SIG-M5 (cell line): Measurements from ENCODE around the gene VPS37C.
"Not testable (repeated sequence)": the region's sequence is repeated elsewhere in the genome, so short reads cannot be mapped to it uniquely, and the experiment has no call there.

Source experiments
- DNase-seq: peaks from one replicate; lab custom pipeline; 2025; lab: John Stamatoyannopoulos, UW

The VPS37C gene

GRCh38 chr11:61117168-61117520 is 44.1 kb downstream of the VPS37C start:
- no peak for DNase-seq

GRCh38 chr11:61116426-61117167 is 44.6 kb downstream of the VPS37C start:
- no peak for DNase-seq

- DNase-seq, result no peak
These were observed 45.6 kb downstream of the VPS37C start for GRCh38 chr11:61115498-61116224.

DNA sequence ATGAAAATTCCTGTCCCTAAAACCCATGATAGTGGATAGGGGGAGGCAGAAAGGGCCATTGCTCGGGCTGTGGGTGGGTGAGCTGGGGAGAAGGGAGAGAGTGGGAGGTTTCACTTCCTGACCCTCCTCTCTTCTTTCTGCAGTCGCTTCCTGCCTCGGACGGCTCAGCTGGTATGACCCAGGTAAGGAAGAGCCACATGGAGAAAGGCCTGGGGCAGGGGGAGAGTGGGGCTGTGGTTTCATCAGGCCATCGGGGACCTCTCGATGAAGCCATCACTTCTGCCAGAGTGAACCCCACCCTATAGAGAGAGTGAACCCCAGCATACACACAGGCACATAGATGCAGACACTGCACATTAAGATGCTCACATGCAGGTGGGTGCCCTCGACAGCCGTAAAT is 46.3 kb downstream of the VPS37C start:
- DNase-seq, result no peak

GRCh38 chr11:61113201-61113600 is 48.0 kb downstream of the VPS37C start:
- no peak for DNase-seq

DNA sequence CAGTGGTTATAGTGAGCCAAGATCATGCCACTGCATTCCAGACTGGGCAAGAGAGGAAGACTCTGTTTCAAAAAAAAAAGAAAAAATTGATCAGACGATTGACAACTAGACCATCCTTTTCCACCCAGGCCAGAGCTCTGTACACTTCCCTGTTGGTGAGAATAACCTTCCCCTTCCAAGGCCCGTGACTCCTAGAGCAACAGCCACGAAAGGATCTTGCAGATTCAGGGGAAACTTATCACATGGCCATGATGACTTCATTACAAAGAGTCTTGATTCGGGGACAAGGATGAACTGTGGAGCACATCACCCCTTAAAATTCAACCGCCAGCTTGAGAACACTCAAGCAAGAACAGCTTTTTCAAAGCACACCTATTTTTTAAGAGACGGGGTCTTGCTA is 48.7 kb downstream of the VPS37C start:
- DNase-seq, result no peak

DNA sequence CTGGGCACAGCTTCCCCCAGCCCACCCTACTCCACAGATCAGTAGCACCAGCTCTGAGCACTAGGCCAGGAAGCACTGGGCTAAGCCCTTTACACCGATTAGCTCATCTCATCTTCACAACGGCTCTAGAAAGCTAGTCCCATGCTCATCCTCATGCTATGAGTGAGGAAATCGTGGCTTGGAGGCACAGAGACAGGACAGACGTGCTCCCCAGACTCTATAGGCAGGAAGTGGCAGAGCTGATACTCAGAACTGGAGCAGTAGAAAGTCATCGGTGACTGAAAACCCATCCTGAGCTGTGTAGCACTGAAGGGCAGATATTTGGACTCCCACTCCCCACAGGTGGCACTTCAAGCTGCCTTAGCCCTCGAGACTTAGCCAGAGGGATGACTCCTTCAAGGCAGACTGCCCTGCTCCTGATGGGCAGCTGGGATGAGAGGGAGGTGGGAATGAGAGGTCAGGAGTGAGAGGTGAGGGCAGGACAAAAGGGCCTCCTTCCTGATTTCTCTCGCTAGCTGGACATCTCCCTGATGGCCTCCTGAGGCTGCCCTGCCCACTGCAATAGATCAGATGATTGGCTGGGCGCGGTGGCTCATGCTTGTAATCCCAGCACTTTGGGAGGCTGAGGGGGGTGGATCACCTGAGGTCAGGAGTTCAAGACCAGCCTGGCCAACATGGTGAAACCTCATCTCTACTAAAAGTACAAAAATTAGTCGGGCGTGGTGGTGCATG is 49.3 kb downstream of the VPS37C start:
- DNase-seq, result no peak

- DNase-seq, result no peak
These were observed 50.2 kb downstream of the VPS37C start for GRCh38 chr11:61111050-61111435.

DNA sequence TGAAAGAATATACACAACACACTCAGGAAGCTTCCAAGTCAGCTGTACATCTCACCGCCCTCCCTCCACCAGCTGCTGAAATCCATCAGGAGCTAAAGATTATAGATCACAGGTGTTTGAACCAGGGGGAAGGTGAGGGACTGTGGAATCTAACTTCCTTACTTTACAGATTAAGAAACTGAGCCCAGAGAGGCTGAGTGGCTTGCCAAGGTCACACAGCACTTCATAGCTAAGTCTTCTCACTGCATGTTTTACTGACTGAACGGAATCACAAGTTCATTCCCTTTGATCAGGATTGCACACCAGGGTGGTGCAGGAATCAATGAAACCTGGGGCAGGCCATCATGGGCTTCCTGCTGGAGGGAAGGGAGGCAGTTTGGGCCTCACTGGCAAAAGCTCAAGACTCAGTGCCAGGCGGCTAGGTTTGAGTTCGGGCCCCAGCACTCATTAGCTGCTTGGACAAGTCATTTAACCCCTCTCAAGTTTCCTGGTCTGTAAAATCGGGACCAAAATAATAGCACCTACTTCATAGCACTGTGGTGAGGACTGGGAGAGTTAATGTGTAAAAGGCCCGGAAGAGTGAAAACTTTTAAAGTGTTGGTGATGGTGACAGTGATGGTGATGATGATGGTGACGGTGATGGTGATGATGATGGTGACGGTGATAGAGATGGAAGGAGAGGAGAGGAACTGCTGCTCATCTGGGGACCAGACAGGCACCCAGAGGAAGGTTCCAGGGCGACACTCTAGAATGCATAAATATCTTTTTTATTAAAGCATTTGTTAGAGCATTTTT is 50.8 kb downstream of the VPS37C start:
- no peak for DNase-seq

- DNase-seq, result no peak
These were observed 51.6 kb downstream of the VPS37C start for GRCh38 chr11:61109671-61110070.

DNA sequence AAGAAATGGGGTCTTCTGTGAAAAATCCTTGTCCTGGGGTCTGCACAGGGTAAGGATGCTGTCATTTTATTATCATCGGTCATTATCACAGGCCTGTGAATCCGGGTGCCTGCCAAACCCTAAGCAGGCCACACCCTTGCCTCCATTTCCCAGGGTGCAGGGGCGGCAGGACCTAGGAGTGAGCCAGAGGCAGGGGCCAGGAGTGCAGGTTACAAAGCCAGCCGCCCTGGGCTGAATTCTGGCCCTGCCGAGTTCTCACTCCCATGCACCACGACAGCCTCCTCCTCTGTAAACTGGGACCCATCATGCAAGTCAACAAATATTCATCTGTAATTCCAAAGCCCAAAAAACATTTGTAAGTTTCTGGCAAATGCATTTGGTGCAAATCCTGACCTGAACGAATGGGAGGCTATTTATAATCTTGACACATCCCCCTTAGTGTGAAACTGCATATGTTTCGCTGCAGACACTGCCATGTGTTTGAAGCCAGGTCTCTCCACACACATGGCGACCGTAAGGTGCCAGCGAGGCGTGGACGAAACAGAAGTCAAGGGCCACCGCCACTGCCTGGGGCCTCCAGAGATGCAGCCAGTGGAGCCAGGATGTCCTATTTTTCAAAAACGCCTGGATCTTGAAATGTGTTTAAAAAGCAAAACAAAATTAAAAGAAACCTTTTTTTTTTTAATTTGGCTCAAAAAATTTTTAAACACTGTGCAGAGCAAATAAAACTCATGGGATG is 52.2 kb downstream of the VPS37C start:
- DNase-seq, result no peak

DNA sequence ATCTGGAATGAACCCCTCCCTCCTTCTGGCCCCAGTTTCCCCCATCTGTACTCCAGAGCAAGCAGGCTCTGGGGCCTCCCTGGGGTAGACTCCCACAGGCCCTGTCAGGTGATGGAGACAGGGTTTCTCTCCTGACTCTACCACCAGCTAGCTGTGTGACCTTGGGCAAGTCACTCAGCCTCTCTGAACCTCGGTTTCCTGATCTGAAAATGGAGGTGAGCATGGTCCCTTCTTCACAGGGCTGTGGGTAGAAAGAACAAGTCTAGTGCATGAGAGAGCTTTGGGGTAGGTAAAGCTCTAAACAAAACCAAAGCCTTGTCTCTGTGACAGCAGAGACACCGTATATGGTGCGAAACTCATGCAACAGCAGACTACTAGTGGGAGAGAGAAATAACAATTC is 53.3 kb downstream of the VPS37C start:
- DNase-seq, result no peak

DNA sequence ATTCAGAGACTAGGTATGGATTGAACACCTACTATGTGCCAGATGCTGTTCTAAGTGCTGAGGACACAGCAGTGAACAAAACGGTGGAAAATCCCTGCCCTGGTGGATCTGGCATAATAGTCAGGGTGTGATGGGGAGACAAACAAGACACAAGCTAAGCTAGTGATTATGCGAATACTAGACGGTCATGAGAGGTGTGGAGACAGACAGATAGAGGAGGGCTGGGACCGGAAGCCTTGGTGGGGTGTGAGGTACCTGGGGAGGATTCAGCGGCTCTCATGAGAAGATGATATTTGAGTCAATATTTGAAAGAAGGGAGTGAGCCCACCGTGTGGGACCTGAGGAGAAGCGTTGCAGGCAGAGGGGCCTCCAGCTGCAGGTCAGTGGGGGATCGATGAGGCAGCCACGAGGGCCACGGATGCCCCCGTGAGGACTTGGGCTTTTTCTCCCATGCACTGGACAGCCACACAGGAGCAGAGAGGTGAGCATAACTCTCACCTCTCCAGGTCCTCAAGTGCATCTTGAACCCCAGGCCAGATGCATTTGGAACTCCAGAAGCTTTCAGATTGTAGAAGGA is 54.2 kb downstream of the VPS37C start:
- no peak for DNase-seq

DNA sequence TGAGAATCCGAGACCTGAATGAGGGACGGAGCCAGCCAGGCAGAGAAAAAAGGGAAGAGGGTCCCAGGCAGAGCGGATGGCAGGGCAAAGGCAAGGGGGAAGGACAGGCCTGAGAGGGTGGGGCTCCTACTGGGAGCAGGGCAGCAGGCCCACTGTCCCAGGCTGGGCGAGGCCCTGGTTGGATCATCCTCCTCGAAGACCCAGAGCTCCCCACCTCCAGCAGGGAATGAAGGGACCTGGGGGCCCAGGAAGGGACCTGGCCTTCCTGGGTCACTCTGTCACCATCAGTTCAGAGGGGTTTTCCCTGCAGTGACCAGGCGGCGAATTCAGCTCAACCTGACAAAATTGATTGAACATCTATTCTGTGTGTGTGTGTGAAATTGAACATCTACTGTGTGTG is 54.9 kb downstream of the VPS37C start:
- no peak for DNase-seq

DNA sequence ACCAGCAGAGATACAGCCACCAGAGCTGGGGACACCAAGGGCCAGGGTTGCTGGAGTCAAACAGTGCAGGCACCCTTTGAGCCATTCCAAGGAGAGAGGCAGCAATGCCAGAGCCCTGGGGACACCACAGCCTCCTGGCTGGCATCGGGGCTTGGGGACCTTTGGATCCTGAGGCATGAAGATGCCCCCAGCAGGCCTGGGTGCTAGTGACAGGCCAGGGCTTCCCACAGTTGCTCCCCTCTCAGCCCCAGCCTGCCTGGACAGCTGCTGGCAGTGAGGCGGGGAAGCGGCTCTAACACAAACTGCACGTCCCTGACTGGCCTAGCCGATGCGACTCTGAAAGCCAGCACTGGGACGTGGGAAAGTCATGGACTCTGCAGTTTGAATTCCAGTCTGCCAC is 56.3 kb downstream of the VPS37C start:
- no peak for DNase-seq

DNA sequence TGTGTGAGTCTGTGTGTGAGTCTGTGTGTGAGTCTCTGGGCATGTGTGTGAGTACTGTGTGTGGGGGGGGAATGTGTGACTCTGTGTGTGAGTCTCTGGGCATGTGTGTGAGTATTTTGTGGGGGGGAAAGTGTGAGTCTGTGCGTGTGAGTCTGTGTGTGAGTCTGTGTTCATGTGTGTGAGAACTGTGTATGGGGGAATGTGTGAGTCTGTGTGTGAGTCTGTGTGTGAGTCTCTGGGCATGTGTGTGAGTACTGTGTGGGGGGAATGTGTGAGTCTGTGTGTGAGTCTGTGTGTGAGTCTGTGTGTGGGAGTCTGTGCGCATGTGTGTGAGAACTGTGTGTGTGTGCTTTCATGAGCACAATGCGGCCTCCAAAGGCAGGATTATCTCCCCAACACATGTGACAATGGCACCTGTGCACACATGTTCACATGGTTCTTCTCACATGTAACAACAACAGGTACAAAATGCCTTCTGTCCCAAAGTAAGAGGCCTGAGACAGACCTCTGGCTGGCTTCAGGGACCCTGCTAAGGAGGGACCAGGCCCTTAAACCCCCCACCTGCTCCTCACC is 57.3 kb downstream of the VPS37C start:
- DNase-seq, result no peak

- DNase-seq, result no peak
These were observed 58.3 kb downstream of the VPS37C start for GRCh38 chr11:61102667-61103571.

DNA sequence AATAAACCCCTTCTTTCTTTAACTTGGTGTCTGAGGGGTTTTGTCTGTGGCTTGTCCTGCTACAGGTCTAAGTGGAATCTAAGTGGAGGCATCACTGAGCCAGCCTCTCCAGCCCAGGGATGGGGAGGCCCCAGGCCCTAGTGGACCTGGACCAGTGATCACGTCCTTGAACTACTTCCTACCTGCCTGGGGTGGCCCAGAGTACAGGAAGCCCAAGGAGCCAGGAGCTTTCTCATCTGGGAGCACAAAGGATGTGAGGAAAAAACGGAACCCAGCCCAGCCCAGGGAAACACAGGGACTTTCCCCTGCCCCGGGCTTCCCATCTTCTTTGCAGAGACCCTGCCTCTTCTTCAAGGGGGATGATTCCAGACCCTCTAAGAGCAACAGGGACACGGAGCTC is 62.4 kb downstream of the VPS37C start:
- DNase-seq, result no peak

GRCh38 chr11:61098261-61098660 is 63.0 kb downstream of the VPS37C start:
- DNase-seq, result not testable (repeated sequence)

GRCh38 chr11:61095021-61095420 is 66.2 kb downstream of the VPS37C start:
- DNase-seq, result no peak
